Natural killer cell treated with Interleukin-12 subunit alpha and Interleukin-12 subunit beta and Interleukin-15 and Interleukin-18, amount 100 ng/mL, for 72 hours (primary cell): ENCODE measurements around the gene NOP53. TPM values are rescaled to one million over a fixed set of nuclear protein-coding genes. Genes with fewer than 3 reads are reported as not detected.
"Not testable (repeated sequence)": the region's sequence is repeated elsewhere in the genome, so short reads cannot be mapped to it uniquely, and the experiment has no call there.

Experiments
- ATAC-seq, 2 donors: fragments of 150-1000 bp; cut with Tn5 transposase in 1 of 2; sonication (Bioruptor Pico), chemical (Tn5 transposase) in 1 of 2; 2 replicates each; pipeline ENCODE4 v1.10.0; 2021
- DNase-seq: peaks from one replicate; pipeline ENCODE4 v3.0.0; 2022; ENCODE audit warnings: low spot score
- H3K27ac Mint-ChIP-seq, 2 donors: 1 replicate in 1 of 2; 2 replicates in 1 of 2; pipeline ENCODE4 v1.8.0; 2022; ENCODE audit warnings: mixed read lengths in 2 of 2, mild to moderate bottlenecking in 1 of 2, moderate library complexity in 1 of 2
- H3K27me3 Mint-ChIP-seq, 2 donors: 1 replicate in 1 of 2; 2 replicates in 1 of 2; pipeline ENCODE4 v1.8.0; 2022; ENCODE audit warnings: mixed read lengths in 2 of 2
- H3K36me3 Mint-ChIP-seq: one replicate; pipeline ENCODE4 v1.8.0; 2022; ENCODE audit warnings: mixed read lengths
- H3K4me1 Mint-ChIP-seq, 2 donors: 1 replicate in 1 of 2; 2 replicates in 1 of 2; pipeline ENCODE4 v1.8.0; 2022; ENCODE audit warnings: low read depth in 2 of 2, mixed read lengths in 2 of 2, mild to moderate bottlenecking in 1 of 2
- H3K4me3 Mint-ChIP-seq: one replicate; pipeline ENCODE4 v1.8.0; 2022; ENCODE audit warnings: mixed read lengths
- H3K9me3 Mint-ChIP-seq: 2 replicates; pipeline ENCODE4 v1.8.0; 2022; ENCODE audit warnings: mixed read lengths
- total RNA-seq, 2 donors: library from RNA; stranded (reverse); gene quantifications; one replicate each; pipeline ENCODE4 v1.2.3, GENCODE V29; 2022

Gene NOP53
- total RNA-seq, 2 donors from 2014 or later: 180 to 213 TPM

- H3K9me3 Mint-ChIP-seq, H3K4me1 Mint-ChIP-seq, H3K27me3 Mint-ChIP-seq, ATAC-seq, H3K36me3 Mint-ChIP-seq, DNase-seq, H3K4me3 Mint-ChIP-seq, H3K27ac Mint-ChIP-seq: not testable (repeated sequence)
Observed at GRCh38 chr19:47764705-47765104, 19.4 kb downstream of the NOP53 start.

GRCh38 chr19:47765523-47766358 lies 20.4 kb downstream of the NOP53 start:
- Mint-ChIP-seq H3K9me3 (no peaks in the 10 kb centered on the region), H3K36me3 (no peaks in the 10 kb centered on the region), H3K27me3 (peaks cover 0 to 9% of the 10 kb centered on the region in 2 donors), H3K27ac (no peak overlapping the region), H3K4me3 (no peak overlapping the region), H3K4me1 (peaks cover 4% of the 10 kb centered on the region in 2 donors)
- ATAC-seq: peak; percentile 51 to 73
- DNase-seq: peak; percentile 63

- H3K9me3 Mint-ChIP-seq: no peaks in the 10 kb centered on the region
- H3K36me3 Mint-ChIP-seq: no peaks in the 10 kb centered on the region
- ATAC-seq (no peak), DNase-seq (peak; percentile 22)
- no peak overlapping the region for H3K4me3 Mint-ChIP-seq
- H3K4me1 Mint-ChIP-seq: peaks cover 4% of the 10 kb centered on the region in 2 donors
- peaks cover 0 to 9% of the 10 kb centered on the region in 2 donors for H3K27me3 Mint-ChIP-seq
- H3K27ac Mint-ChIP-seq: no peak overlapping the region
Observed at GRCh38 chr19:47766359-47766620, 20.9 kb downstream of the NOP53 start.

GRCh38 chr19:47766670-47767069 lies 21.3 kb downstream of the NOP53 start:
- Mint-ChIP-seq H3K27ac (no peak overlapping the region), H3K36me3 (no peaks in the 10 kb centered on the region), H3K9me3 (no peaks in the 10 kb centered on the region), H3K27me3 (peaks cover 0 to 9% of the 10 kb centered on the region in 2 donors), H3K4me1 (peaks cover 4% of the 10 kb centered on the region in 2 donors), H3K4me3 (no peak overlapping the region)
- peak in 1 of 2 donors; percentile 7 for ATAC-seq
- DNase-seq: peak; percentile 47

- no peak overlapping the region for H3K4me3 Mint-ChIP-seq
- peaks cover 0 to 9% of the 10 kb centered on the region in 2 donors for H3K27me3 Mint-ChIP-seq
- ATAC-seq (no peak), DNase-seq (no peak)
- no peaks in the 10 kb centered on the region for H3K36me3 Mint-ChIP-seq
- no peak overlapping the region for H3K27ac Mint-ChIP-seq
- H3K9me3 Mint-ChIP-seq: no peaks in the 10 kb centered on the region
- peaks cover 4% of the 10 kb centered on the region in 2 donors for H3K4me1 Mint-ChIP-seq
Observed at GRCh38 chr19:47767349-47767748, 22.0 kb downstream of the NOP53 start.

- Mint-ChIP-seq H3K9me3 (no peaks in the 10 kb centered on the region), H3K27ac (no peak overlapping the region), H3K4me3 (no peak overlapping the region), H3K36me3 (no peaks in the 10 kb centered on the region), H3K4me1 (peaks cover 4% of the 10 kb centered on the region in 2 donors), H3K27me3 (peaks cover 0 to 9% of the 10 kb centered on the region in 2 donors)
- ATAC-seq: no peak
- DNase-seq: no peak
Observed at GRCh38 chr19:47768604-47769003, 23.3 kb downstream of the NOP53 start.

- Mint-ChIP-seq H3K4me1 (peaks cover 4% of the 10 kb centered on the region in 2 donors), H3K36me3 (no peaks in the 10 kb centered on the region), H3K27ac (no peak overlapping the region), H3K27me3 (peaks cover 0 to 9% of the 10 kb centered on the region in 2 donors), H3K9me3 (no peaks in the 10 kb centered on the region), H3K4me3 (no peak overlapping the region)
- ATAC-seq (no peak), DNase-seq (no peak)
Observed at GRCh38 chr19:47769534-47769933, 24.2 kb downstream of the NOP53 start.

GRCh38 chr19:47771291-47771690 lies 25.9 kb downstream of the NOP53 start:
- not testable (repeated sequence) for H3K27ac Mint-ChIP-seq, H3K36me3 Mint-ChIP-seq, H3K4me3 Mint-ChIP-seq, H3K9me3 Mint-ChIP-seq, DNase-seq, ATAC-seq, H3K27me3 Mint-ChIP-seq, H3K4me1 Mint-ChIP-seq

GRCh38 chr19:47776568-47776967 lies 31.2 kb downstream of the NOP53 start:
- Mint-ChIP-seq H3K9me3 (no peaks in the 10 kb centered on the region), H3K4me3 (no peak overlapping the region), H3K36me3 (peaks cover 4% of the 10 kb centered on the region), H3K4me1 (peaks cover 22 to 24% of the 10 kb centered on the region in 2 donors), H3K27me3 (no peaks in the 10 kb centered on the region), H3K27ac (no peak overlapping the region)
- DNase-seq (no peak), ATAC-seq (no peak)

- ATAC-seq, DNase-seq: not testable (repeated sequence)
Observed at GRCh38 chr19:47777245-47778048, 32.1 kb downstream of the NOP53 start.

GRCh38 chr19:47778049-47778953 lies 33.0 kb downstream of the NOP53 start, which contains the start of gene SELENOW:
Gene SELENOW, plus strand, starts transcription at chr19:47778703. Its CDS starts 83 bp downstream, at chr19:47778786.
- peak within 1 kb of the TSS; percentile 98 for H3K4me3 Mint-ChIP-seq
- no peaks in the 10 kb centered on the region for H3K27me3 Mint-ChIP-seq
- peaks cover 7% of the 10 kb centered on the region for H3K36me3 Mint-ChIP-seq
- peak; percentile 95 to 96 for ATAC-seq
- peak within 1 kb of the TSS; percentile 88 to 96 for H3K27ac Mint-ChIP-seq
- no peaks in the 10 kb centered on the region for H3K9me3 Mint-ChIP-seq
- peak; percentile 89 for DNase-seq
- H3K4me1 Mint-ChIP-seq: peaks cover 25 to 28% of the 10 kb centered on the region in 2 donors

More at GRCh38 chr19:47777245-47778048, 32.1 kb downstream of the NOP53 start:
- Mint-ChIP-seq H3K27ac (peak overlapping the region; percentile 88 to 96), H3K4me1 (peaks cover 25 to 27% of the 10 kb centered on the region in 2 donors), H3K4me3 (peak overlapping the region; percentile 98)
- H3K9me3 Mint-ChIP-seq, H3K36me3 Mint-ChIP-seq, H3K27me3 Mint-ChIP-seq: not testable (repeated sequence)

GRCh38 chr19:47778954-47779351 lies 33.6 kb downstream of the NOP53 start:
- Mint-ChIP-seq H3K36me3 (peaks cover 7% of the 10 kb centered on the region), H3K9me3 (no peaks in the 10 kb centered on the region), H3K27ac (peak overlapping the region; percentile 88 to 96), H3K4me3 (peak overlapping the region; percentile 98), H3K4me1 (peaks cover 25 to 28% of the 10 kb centered on the region in 2 donors), H3K27me3 (no peaks in the 10 kb centered on the region)
- DNase-seq (no peak), ATAC-seq (no peak)

- ATAC-seq: no peak
- Mint-ChIP-seq H3K9me3 (no peaks in the 10 kb centered on the region), H3K27ac (peak overlapping the region; percentile 88 to 96), H3K4me3 (peak overlapping the region; percentile 98), H3K4me1 (peaks cover 25 to 28% of the 10 kb centered on the region in 2 donors), H3K36me3 (peaks cover 7% of the 10 kb centered on the region), H3K27me3 (no peaks in the 10 kb centered on the region)
- DNase-seq: no peak
Observed at GRCh38 chr19:47779524-47780214, 34.3 kb downstream of the NOP53 start.
